H9 (cell line): ENCODE data around the gene CYP27A1. TPM values are rescaled to one million over a fixed set of nuclear protein-coding genes. Genes with fewer than 3 reads are reported as not detected.
A peak's percentile ranks its signal among the peaks of the same experiment; 100 is the strongest.

ENCODE experiments used
- DNase-seq: peaks from one replicate; pipeline ENCODE4 v3.0.0-alpha.2; 2017
- H2AFZ ChIP-seq: one replicate; pipeline ENCODE4 v1.6.1; 2013; ENCODE audit warnings: mild to moderate bottlenecking, low read length, control low read depth, moderate library complexity
- H2AK5ac ChIP-seq: 2 replicates; pipeline ENCODE4 v1.6.1; 2013; ENCODE audit warnings: low read length, control low read depth, mixed read lengths; ENCODE audit not compliant: insufficient read length
- H2BK120ac ChIP-seq: one replicate; pipeline ENCODE4 v1.6.1; 2013; ENCODE audit warnings: low read depth, mild to moderate bottlenecking, low read length, control low read depth, inconsistent platforms; ENCODE audit not compliant: poor library complexity, severe bottlenecking
- H2BK12ac ChIP-seq: 2 replicates; pipeline ENCODE4 v1.6.1; 2013; ENCODE audit warnings: low read length, control low read depth, mixed read lengths, low read depth; ENCODE audit not compliant: insufficient read length
- H2BK15ac ChIP-seq: 2 replicates; pipeline ENCODE4 v1.6.1; 2013; ENCODE audit warnings: low read depth, low read length, control low read depth
- H2BK20ac ChIP-seq: one replicate; pipeline ENCODE4 v1.6.1; 2013; ENCODE audit warnings: low read depth, mild to moderate bottlenecking, low read length, control low read depth, inconsistent platforms; ENCODE audit not compliant: poor library complexity, severe bottlenecking
- H2BK5ac ChIP-seq: 2 replicates; pipeline ENCODE4 v1.6.1; 2013; ENCODE audit warnings: low read length, control low read depth, mixed read lengths; ENCODE audit not compliant: insufficient read length
- H3K14ac ChIP-seq: 2 replicates; pipeline ENCODE4 v1.6.1; 2013; ENCODE audit warnings: low read length, control low read depth; ENCODE audit not compliant: insufficient read depth
- H3K18ac ChIP-seq: 2 replicates; pipeline ENCODE4 v1.6.1; 2013; ENCODE audit warnings: low read depth, mild to moderate bottlenecking, mixed read lengths, low read length, control low read depth; ENCODE audit not compliant: insufficient read length
- H3K23ac ChIP-seq: 2 replicates; pipeline ENCODE4 v1.6.1; 2013; ENCODE audit warnings: low read length, control low read depth, mixed read lengths, low read depth; ENCODE audit not compliant: insufficient read length
- H3K23me2 ChIP-seq: 2 replicates; pipeline ENCODE4 v1.6.1; 2013; ENCODE audit warnings: low read depth, mild to moderate bottlenecking, mixed read lengths, low read length, control low read depth; ENCODE audit not compliant: insufficient read length, poor library complexity, severe bottlenecking
- H3K27ac ChIP-seq: 2 replicates; pipeline ENCODE4 v1.5.1; 2013; ENCODE audit warnings: low read length, control low read depth, mixed read lengths, low read depth; ENCODE audit not compliant: insufficient read length
- H3K27me3 ChIP-seq: 2 replicates; pipeline ENCODE4 v1.6.1; 2013; ENCODE audit warnings: low read length, control low read depth, inconsistent platforms; ENCODE audit not compliant: insufficient read depth
- H3K4ac ChIP-seq: 2 replicates; pipeline ENCODE4 v1.6.1; 2013; ENCODE audit warnings: low read depth, mild to moderate bottlenecking, control low read depth, inconsistent platforms, low read length, moderate library complexity
- H3K4me1 ChIP-seq: 2 replicates; pipeline ENCODE4 v1.6.1; 2013; ENCODE audit warnings: low read length, control low read depth, inconsistent platforms; ENCODE audit not compliant: insufficient read depth
- H3K4me2 ChIP-seq: 2 replicates; pipeline ENCODE4 v1.6.1; 2013; ENCODE audit warnings: low read length, control low read depth, mixed read lengths; ENCODE audit not compliant: insufficient read length, insufficient read depth
- H3K56ac ChIP-seq: 2 replicates; pipeline ENCODE4 v1.6.1; 2013; ENCODE audit warnings: low read depth, mild to moderate bottlenecking, mixed read lengths, low read length, control low read depth; ENCODE audit not compliant: insufficient read length
- H3K79me1 ChIP-seq: 2 replicates; pipeline ENCODE4 v1.6.1; 2013; ENCODE audit warnings: low read depth, mild to moderate bottlenecking, moderate library complexity, low read length, control low read depth, inconsistent platforms; ENCODE audit not compliant: insufficient read depth, poor library complexity, severe bottlenecking
- H3K79me2 ChIP-seq: 2 replicates; pipeline ENCODE4 v1.6.1; 2013; ENCODE audit warnings: low read length, control low read depth, inconsistent platforms; ENCODE audit not compliant: insufficient read depth
- H3K9ac ChIP-seq: 2 replicates; pipeline ENCODE4 v1.6.1; 2013; ENCODE audit warnings: low read length, control low read depth, mixed read lengths; ENCODE audit not compliant: insufficient read length; ENCODE audit errors: extremely low read depth
- H3K9me3 ChIP-seq: one replicate; pipeline ENCODE4 v1.6.1; 2013; ENCODE audit warnings: low read depth, low read length, inconsistent platforms; ENCODE audit not compliant: control insufficient read depth
- H3T11ph ChIP-seq: one replicate; pipeline ENCODE4 v1.6.1; 2013; ENCODE audit warnings: mild to moderate bottlenecking, low read length, control low read depth, inconsistent platforms
- H4K20me1 ChIP-seq: one replicate; pipeline ENCODE4 v1.6.1; 2013; ENCODE audit not compliant: control insufficient read depth, insufficient read length, insufficient read depth
- H4K5ac ChIP-seq: 2 replicates; pipeline ENCODE4 v1.6.1; 2013; ENCODE audit warnings: low read depth, mild to moderate bottlenecking, mixed read lengths, low read length, control low read depth; ENCODE audit not compliant: insufficient read length
- H4K8ac ChIP-seq: replicated peaks from 2 replicates; pipeline ENCODE4 v1.6.1; 2013; ENCODE audit warnings: low read length, control low read depth, mixed read lengths, low read depth; ENCODE audit not compliant: insufficient read length
- H4K91ac ChIP-seq: 2 replicates; pipeline ENCODE4 v1.6.1; 2013; ENCODE audit warnings: low read depth, mild to moderate bottlenecking, moderate library complexity, mixed read lengths, low read length, control low read depth; ENCODE audit not compliant: insufficient read length
- H3K27ac Mint-ChIP-seq, 3 experiments: 2 replicates in 2 of 3; 3 replicates in 1 of 3; pipeline ENCODE4 v1.8.0; 2020 to 2021; ENCODE audit warnings: mixed read lengths in 3 of 3, mild to moderate bottlenecking in 1 of 3, moderate library complexity in 1 of 3
- H3K27me3 Mint-ChIP-seq: 2 replicates; pipeline ENCODE4 v1.8.0; 2021; ENCODE audit warnings: low read depth, mild to moderate bottlenecking, moderate library complexity, mixed read lengths
- H3K36me3 Mint-ChIP-seq, 3 experiments: 2 replicates in 2 of 3; 3 replicates in 1 of 3; pipeline ENCODE4 v1.8.0; 2020 to 2021; ENCODE audit warnings: low read depth in 3 of 3, mixed read lengths in 3 of 3; ENCODE audit not compliant: insufficient read depth in 1 of 3
- H3K4me1 Mint-ChIP-seq, 2 experiments: 2 replicates each; pipeline ENCODE4 v1.8.0; 2020; ENCODE audit warnings: mixed read lengths in 2 of 2
- H3K4me3 Mint-ChIP-seq, 2 experiments: 2 replicates in 1 of 2; 3 replicates in 1 of 2; pipeline ENCODE4 v1.8.0; 2020 to 2021; ENCODE audit warnings: mild to moderate bottlenecking in 2 of 2, mixed read lengths in 2 of 2, moderate library complexity in 1 of 2
- H3K9me3 Mint-ChIP-seq, 2 experiments: 2 replicates in 1 of 2; 3 replicates in 1 of 2; pipeline ENCODE4 v1.8.0; 2020; ENCODE audit warnings: mild to moderate bottlenecking in 2 of 2, mixed read lengths in 2 of 2, moderate library complexity in 1 of 2
- WGBS: extraction: QIAGEN DNeasy Blood & Tissue Kit; methylation state at CpG from one replicate; pipeline ENCODE4 v1.1.7; 2013; ENCODE audit warnings: missing lambda C conversion rate, low lambda C conversion rate, mixed read lengths; ENCODE audit not compliant: insufficient read length; ENCODE audit errors: extremely low coverage; 5-methylcytosine and 5-hydroxymethylcytosine counted together
- total RNA-seq: library from RNA; stranded (reverse); gene quantifications from 2 replicates; pipeline ENCODE4 v1.2.1, GENCODE V29; 2021
- TF ChIP-seq, protein P1 (sequence below): fragments of 200-600 bp; sonication (generic); conservative IDR thresholded peaks from 3 replicates; pipeline ENCODE4 v1.8.0; 2021; ENCODE audit warnings: antibody characterized with exemption, mild to moderate bottlenecking

Gene CYP27A1
- total RNA-seq, 1 experiment from 2014 or later = 3.1 TPM

DNA sequence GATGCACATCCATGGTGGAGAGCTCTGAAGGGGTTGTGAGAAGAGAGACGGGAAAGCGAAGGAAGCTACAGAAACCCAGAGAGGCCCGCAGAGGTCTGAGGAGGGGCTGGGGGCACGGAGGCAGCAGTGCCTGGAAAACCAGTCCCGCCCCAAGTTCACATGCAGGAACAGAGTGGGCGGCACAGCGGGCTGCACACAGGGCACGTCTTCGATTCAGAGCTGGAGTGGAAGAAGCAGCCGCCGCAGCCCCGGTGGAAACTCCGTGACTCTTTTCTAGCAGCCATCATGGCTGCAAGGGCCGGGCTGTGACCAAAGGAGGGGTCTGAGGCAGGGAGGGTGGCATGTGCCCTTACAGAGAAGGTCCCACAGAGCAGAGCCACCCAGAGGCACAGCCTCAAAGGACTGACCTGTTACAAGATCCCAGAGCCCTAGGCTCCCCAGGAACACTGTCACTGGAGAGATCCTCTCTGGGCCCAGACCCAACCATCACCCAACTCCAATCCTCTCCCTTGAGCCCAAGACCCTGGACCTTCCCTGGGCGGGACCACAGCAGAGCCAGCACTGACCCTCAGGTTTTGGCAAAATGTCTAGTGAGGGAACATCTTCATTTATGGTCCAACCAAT is 38.9 kb downstream of the CYP27A1 start:
- no peak overlapping the region for H4K8ac ChIP-seq

More for the DNA sequence above, 38.9 kb downstream of the CYP27A1 start:
- no peak overlapping the region for H2BK20ac ChIP-seq
- Mint-ChIP-seq H3K4me1 (peaks cover 5 to 13% of the 10 kb centered on the region in 2 experiments; a peak in 3 of 4 replicates), H3K27me3 (peaks cover 4% of the 10 kb centered on the region), H3K9me3 (no peaks in the 10 kb centered on the region), H3K36me3 (no peaks in the 10 kb centered on the region; a peak in 1 of 7 replicates), H3K4me3 (no peak overlapping the region), H3K27ac (peak overlapping the region in 1 of 3 experiments; percentile 22; a peak in 1 of 7 replicates)
- no peaks in the 10 kb centered on the region for H3K9me3 ChIP-seq
- no peak overlapping the region for H3K4me2 ChIP-seq
- H2AK5ac ChIP-seq = no peak overlapping the region
- no peak overlapping the region for H3T11ph ChIP-seq
- no peak for DNase-seq
- H3K27me3 ChIP-seq = no peaks in the 10 kb centered on the region
- H4K91ac ChIP-seq = no peak overlapping the region
- H3K4me1 ChIP-seq = no peaks in the 10 kb centered on the region
- H4K5ac ChIP-seq = no peak overlapping the region
- no peak overlapping the region for H2BK120ac ChIP-seq
- H3K27ac ChIP-seq = no peak overlapping the region
- no peak overlapping the region for H3K23ac ChIP-seq
- H4K20me1 ChIP-seq = no peaks in the 10 kb centered on the region
- H3K9ac ChIP-seq = no peak overlapping the region
- no peaks in the 10 kb centered on the region for H3K79me1 ChIP-seq
- H3K4ac ChIP-seq = no peak overlapping the region
- H3K14ac ChIP-seq = no peak overlapping the region
- H3K23me2 ChIP-seq = no peaks in the 10 kb centered on the region
- no CpG with 5 or more reads among the region's 15 CpGs for WGBS
- no peak overlapping the region for H2BK12ac ChIP-seq
- H2AFZ ChIP-seq = no peak overlapping the region
- no peak overlapping the region for H3K56ac ChIP-seq
- TF ChIP-seq, protein P1, sequence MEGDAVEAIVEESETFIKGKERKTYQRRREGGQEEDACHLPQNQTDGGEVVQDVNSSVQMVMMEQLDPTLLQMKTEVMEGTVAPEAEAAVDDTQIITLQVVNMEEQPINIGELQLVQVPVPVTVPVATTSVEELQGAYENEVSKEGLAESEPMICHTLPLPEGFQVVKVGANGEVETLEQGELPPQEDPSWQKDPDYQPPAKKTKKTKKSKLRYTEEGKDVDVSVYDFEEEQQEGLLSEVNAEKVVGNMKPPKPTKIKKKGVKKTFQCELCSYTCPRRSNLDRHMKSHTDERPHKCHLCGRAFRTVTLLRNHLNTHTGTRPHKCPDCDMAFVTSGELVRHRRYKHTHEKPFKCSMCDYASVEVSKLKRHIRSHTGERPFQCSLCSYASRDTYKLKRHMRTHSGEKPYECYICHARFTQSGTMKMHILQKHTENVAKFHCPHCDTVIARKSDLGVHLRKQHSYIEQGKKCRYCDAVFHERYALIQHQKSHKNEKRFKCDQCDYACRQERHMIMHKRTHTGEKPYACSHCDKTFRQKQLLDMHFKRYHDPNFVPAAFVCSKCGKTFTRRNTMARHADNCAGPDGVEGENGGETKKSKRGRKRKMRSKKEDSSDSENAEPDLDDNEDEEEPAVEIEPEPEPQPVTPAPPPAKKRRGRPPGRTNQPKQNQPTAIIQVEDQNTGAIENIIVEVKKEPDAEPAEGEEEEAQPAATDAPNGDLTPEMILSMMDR = no peak
- H3K79me2 ChIP-seq = no peaks in the 10 kb centered on the region
- H3K18ac ChIP-seq = no peak overlapping the region
- no peak overlapping the region for H2BK5ac ChIP-seq
- no peak overlapping the region for H2BK15ac ChIP-seq
